Keratinocyte (primary cell): ENCODE results near the gene SF3B6. TPM values are rescaled to one million over a fixed set of nuclear protein-coding genes. Genes with fewer than 3 reads are reported as not detected.
"Not testable (repeated sequence)": the region's sequence is repeated elsewhere in the genome, so short reads cannot be mapped to it uniquely, and the experiment has no call there.

Experiments
- DNase-seq: peaks from one replicate; pipeline ENCODE4 v3.0.0-alpha.2; 2011; ENCODE audit warnings: low read depth, missing footprints, low spot score
- FAIRE-seq: peaks from 2 replicates; lab custom pipeline; 2011; peaks lifted over from hg19 to GRCh38; lab: Jason Lieb, UNC
- H2AFZ ChIP-seq: 2 replicates; pipeline ENCODE4 v1.6.0; 2012; ENCODE audit warnings: low read length, control low read depth, inconsistent platforms; ENCODE audit not compliant: control insufficient read depth
- H3K27ac ChIP-seq: 2 replicates; pipeline ENCODE4 v1.5.1; 2011; ENCODE audit warnings: low read length; ENCODE audit not compliant: control insufficient read depth, insufficient read depth
- H3K27me3 ChIP-seq: 3 replicates; pipeline ENCODE4 v1.6.0; 2011; ENCODE audit warnings: low read length; ENCODE audit not compliant: control insufficient read depth, insufficient read depth; ENCODE audit errors: extremely low read depth
- H3K36me3 ChIP-seq, 2 experiments: 2 replicates in 1 of 2; 3 replicates in 1 of 2; pipeline ENCODE4 v1.5.1; 2011; ENCODE audit warnings: low read length in 2 of 2, mild to moderate bottlenecking in 1 of 2; ENCODE audit not compliant: control insufficient read depth in 2 of 2, insufficient read depth in 2 of 2; ENCODE audit errors: extremely low read depth in 1 of 2
- H3K4me1 ChIP-seq: 3 replicates; pipeline ENCODE4 v1.5.1; 2011; ENCODE audit warnings: low read length; ENCODE audit not compliant: control insufficient read depth, insufficient read depth; ENCODE audit errors: extremely low read depth
- H3K4me2 ChIP-seq: 3 replicates; pipeline ENCODE4 v1.6.0; 2011; ENCODE audit warnings: low read depth, low read length; ENCODE audit not compliant: control insufficient read depth, insufficient read depth; ENCODE audit errors: extremely low read depth
- H3K4me3 ChIP-seq, 3 experiments: fragments of 200-600 bp in 1 of 3; sonication (generic) in 1 of 3; 2 replicates in 2 of 3; 3 replicates in 1 of 3; pipeline ENCODE4 v1.5.1; 2011 to 2016; ENCODE audit warnings: low read length in 3 of 3, mild to moderate bottlenecking in 3 of 3, control low read depth in 2 of 3, inconsistent platforms in 1 of 3, low read depth in 1 of 3, mixed read lengths in 1 of 3, mixed run types in 1 of 3, moderate library complexity in 1 of 3; ENCODE audit not compliant: control insufficient read depth in 2 of 3, insufficient read depth in 2 of 3; ENCODE audit errors: extremely low read depth in 1 of 3
- H3K79me2 ChIP-seq: 2 replicates; pipeline ENCODE4 v1.6.0; 2012; ENCODE audit warnings: low read length; ENCODE audit not compliant: control insufficient read depth, insufficient read depth
- H3K9ac ChIP-seq: 3 replicates; pipeline ENCODE4 v1.6.0; 2011; ENCODE audit warnings: low read length; ENCODE audit not compliant: control insufficient read depth, insufficient read depth; ENCODE audit errors: extremely low read depth
- H3K9me1 ChIP-seq: 3 replicates; pipeline ENCODE4 v1.6.0; 2011; ENCODE audit warnings: low read length; ENCODE audit not compliant: control insufficient read depth, insufficient read depth; ENCODE audit errors: extremely low read depth
- H3K9me3 ChIP-seq: 2 replicates; pipeline ENCODE4 v1.5.1; 2012; ENCODE audit warnings: low read depth, low read length; ENCODE audit not compliant: control insufficient read depth
- H4K20me1 ChIP-seq: 3 replicates; pipeline ENCODE4 v1.6.0; 2011; ENCODE audit warnings: low read length; ENCODE audit not compliant: control insufficient read depth, insufficient read depth; ENCODE audit errors: extremely low read depth
- EZH2 ChIP-seq: IDR thresholded peaks from one replicate; pipeline ENCODE4 v1.6.1; 2012; ENCODE audit warnings: inconsistent platforms, mild to moderate bottlenecking, low read length, moderate library complexity
- dilution Hi-C: fragments of 300-500 bp; cut with MboI; formaldehyde crosslinking; loops from one replicate; pipeline ENCODE4 v1.7.0; 2020; ENCODE audit warnings: low sequenced_read_pairs; ENCODE audit not compliant: extremely low pct_ligation_motif_present
- polyA plus RNA-seq, 5 experiments: library from polyadenylated mRNA; depleted of rRNA in 3 of 5; stranded (reverse) in 3 of 5; stranded (forward) in 1 of 5; unstranded in 1 of 5; fragments of >200 nt; gene quantifications; 1 replicate in 1 of 5; 2 replicates in 3 of 5; 3 replicates in 1 of 5; pipeline versions ENCODE4 v1.2.1 to v1.2.3, GENCODE V29; 2011 to 2012; ENCODE audit warnings: missing spikeins in 2 of 5, low read depth in 1 of 5, low replicate concordance in 1 of 5
- TF ChIP-seq, protein P1 (sequence below), 3 experiments: IDR thresholded peaks in 1 of 3; conservative IDR thresholded peaks in 1 of 3; optimal IDR thresholded peaks in 1 of 3; 2 replicates in 2 of 3; 3 replicates in 1 of 3; pipeline versions ENCODE3 to v1.5.1; 2011; ENCODE audit warnings: low read length in 3 of 3, mild to moderate bottlenecking in 3 of 3, moderate library complexity in 2 of 3, control low read depth in 1 of 3, inconsistent platforms in 1 of 3; ENCODE audit not compliant: insufficient read depth in 2 of 3; ENCODE audit errors: extremely low read depth in 1 of 3

Gene SF3B6
- polyA plus RNA-seq, 1 donor (not counting 4 experiments of a cell fraction or from before 2014, with no cell fraction given): 347 TPM

DNA sequence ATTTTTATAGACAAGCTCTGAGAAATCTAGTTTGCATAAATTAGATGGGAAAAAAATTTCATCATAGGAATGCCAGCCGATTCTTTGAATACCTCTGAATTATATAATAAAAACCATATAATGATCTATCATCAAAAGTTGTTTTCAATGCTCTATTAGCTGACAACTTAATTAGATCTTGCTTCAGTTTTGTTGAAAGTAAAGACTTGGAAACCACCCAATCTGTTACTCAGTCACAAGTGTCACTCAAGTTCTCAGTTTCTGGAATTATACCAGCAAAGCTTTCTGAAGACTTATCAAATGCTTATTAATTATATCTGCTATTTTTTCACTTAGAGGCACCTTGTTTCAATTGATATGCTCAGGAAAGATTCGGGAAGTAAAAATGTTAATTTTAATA lies 25.9 kb upstream of the SF3B6 start:
- Histone ChIP-seq H3K27me3 (no peaks in the 10 kb centered on the region), H2AFZ (no peak overlapping the region), H3K4me2 (no peak overlapping the region), H3K9me1 (no peaks in the 10 kb centered on the region), H4K20me1 (no peaks in the 10 kb centered on the region), H3K36me3 (no peaks in the 10 kb centered on the region), H3K27ac (no peak overlapping the region), H3K9ac (no peak overlapping the region), H3K79me2 (no peaks in the 10 kb centered on the region), H3K4me3 (no peak overlapping the region), H3K9me3 (no peaks in the 10 kb centered on the region), H3K4me1 (no peaks in the 10 kb centered on the region)
- TF ChIP-seq, protein P1, sequence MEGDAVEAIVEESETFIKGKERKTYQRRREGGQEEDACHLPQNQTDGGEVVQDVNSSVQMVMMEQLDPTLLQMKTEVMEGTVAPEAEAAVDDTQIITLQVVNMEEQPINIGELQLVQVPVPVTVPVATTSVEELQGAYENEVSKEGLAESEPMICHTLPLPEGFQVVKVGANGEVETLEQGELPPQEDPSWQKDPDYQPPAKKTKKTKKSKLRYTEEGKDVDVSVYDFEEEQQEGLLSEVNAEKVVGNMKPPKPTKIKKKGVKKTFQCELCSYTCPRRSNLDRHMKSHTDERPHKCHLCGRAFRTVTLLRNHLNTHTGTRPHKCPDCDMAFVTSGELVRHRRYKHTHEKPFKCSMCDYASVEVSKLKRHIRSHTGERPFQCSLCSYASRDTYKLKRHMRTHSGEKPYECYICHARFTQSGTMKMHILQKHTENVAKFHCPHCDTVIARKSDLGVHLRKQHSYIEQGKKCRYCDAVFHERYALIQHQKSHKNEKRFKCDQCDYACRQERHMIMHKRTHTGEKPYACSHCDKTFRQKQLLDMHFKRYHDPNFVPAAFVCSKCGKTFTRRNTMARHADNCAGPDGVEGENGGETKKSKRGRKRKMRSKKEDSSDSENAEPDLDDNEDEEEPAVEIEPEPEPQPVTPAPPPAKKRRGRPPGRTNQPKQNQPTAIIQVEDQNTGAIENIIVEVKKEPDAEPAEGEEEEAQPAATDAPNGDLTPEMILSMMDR (optimal IDR thresholded peaks at IDR 0.05 in 1 of 3, IDR thresholded peaks at IDR 0.05 in 1 of 3, conservative IDR thresholded peaks at IDR 0.05 in 1 of 3; ENCODE audit: extremely low read depth in 1 of 3, insufficient read depth in 2 of 3, low read length in 3 of 3): no peak
- TF ChIP-seq EZH2: no peak
- DNase-seq (no peak), FAIRE-seq (no peak)
- dilution Hi-C loops: no loop called here

DNA sequence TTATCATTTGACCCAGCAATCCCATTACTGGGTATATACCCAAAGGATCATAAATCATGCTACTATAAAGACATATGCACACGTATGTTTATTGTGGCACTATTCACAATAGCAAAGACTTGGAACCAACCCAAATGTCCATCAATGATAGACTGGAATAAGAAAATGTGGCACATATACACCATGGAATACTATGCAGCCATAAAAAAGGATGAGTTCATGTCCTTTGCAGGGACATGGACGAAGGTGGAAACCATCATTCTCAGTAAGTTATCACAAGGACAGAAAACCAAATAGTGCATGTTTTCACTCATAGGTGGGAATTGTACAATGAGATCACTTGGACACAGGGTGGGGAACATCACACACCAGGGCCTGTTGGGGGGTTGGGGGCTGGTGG lies 24.6 kb upstream of the SF3B6 start:
- H4K20me1 ChIP-seq, DNase-seq, H3K27me3 ChIP-seq, dilution Hi-C loops, H3K9ac ChIP-seq, H3K27ac ChIP-seq, H2AFZ ChIP-seq, FAIRE-seq, H3K4me3 ChIP-seq, H3K79me2 ChIP-seq, H3K9me1 ChIP-seq, H3K4me2 ChIP-seq, H3K9me3 ChIP-seq, H3K36me3 ChIP-seq, H3K4me1 ChIP-seq: not testable (repeated sequence)

DNA sequence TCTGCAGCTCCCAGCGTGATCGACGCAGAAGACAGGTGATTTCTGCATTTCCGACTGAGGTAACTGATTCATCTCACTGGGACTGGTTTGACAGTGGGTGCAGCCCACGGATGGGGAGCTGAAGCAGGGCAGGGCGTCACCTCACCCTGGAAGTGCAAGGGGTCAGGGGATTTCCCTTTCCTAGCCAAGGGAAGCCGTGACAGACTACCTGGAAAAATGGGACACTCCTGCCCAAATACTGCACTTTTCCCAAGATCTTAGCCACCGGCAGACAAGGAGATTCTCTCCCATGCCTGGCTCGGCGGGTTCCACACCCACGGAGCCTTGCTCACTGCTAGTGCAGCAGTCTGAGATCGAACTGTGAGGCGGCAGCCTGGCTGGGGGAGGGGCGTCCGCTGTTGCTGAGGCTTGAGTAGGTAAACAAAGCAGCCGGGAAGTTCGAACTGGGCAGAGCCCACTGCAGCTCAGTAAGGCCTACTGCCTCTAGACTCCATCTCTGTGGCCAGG lies 19.1 kb upstream of the SF3B6 start:
- H3K4me3 ChIP-seq, H3K79me2 ChIP-seq, H3K9ac ChIP-seq, H4K20me1 ChIP-seq, H2AFZ ChIP-seq, FAIRE-seq, H3K27ac ChIP-seq, H3K27me3 ChIP-seq, dilution Hi-C loops, H3K9me1 ChIP-seq, H3K4me2 ChIP-seq, DNase-seq, H3K4me1 ChIP-seq, H3K36me3 ChIP-seq, H3K9me3 ChIP-seq: not testable (repeated sequence)

- H3K9me1 ChIP-seq, FAIRE-seq, dilution Hi-C loops, H3K4me2 ChIP-seq, H3K4me1 ChIP-seq, H4K20me1 ChIP-seq, H3K36me3 ChIP-seq, H2AFZ ChIP-seq, H3K79me2 ChIP-seq, H3K27me3 ChIP-seq, H3K4me3 ChIP-seq, H3K27ac ChIP-seq, H3K9ac ChIP-seq, DNase-seq, H3K9me3 ChIP-seq: not testable (repeated sequence)
These were observed 17.1 kb upstream of the SF3B6 start for GRCh38 chr2:24093270-24093669.
